Measurements from ENCODE around the gene TSEN15. TPM values are rescaled to one million over a fixed set of nuclear protein-coding genes. Genes with fewer than 3 reads are reported as not detected.
"Not testable (repeated sequence)": the region's sequence is repeated elsewhere in the genome, so short reads cannot be mapped to it uniquely, and the experiment has no call there.

The TSEN15 gene
- total RNA-seq, 1 experiment from 2014 or later = 54.3 TPM

GRCh38 chr1:184053881-184054280 lies 2.4 kb downstream of the TSEN15 start:
- DNase-seq (ENCODE audit: low read depth) = no peak

- peak; percentile 66 for DNase-seq (ENCODE audit: low read depth)
These were observed 5.5 kb downstream of the TSEN15 start for GRCh38 chr1:184056921-184057555.

- no peak for DNase-seq (ENCODE audit: low read depth)
These were observed 8.4 kb downstream of the TSEN15 start for GRCh38 chr1:184059887-184060286.

- no peak for DNase-seq (ENCODE audit: low read depth)
These were observed 8.8 kb downstream of the TSEN15 start for GRCh38 chr1:184060316-184060715.

- DNase-seq (ENCODE audit: low read depth) = no peak
These were observed 10.0 kb downstream of the TSEN15 start for GRCh38 chr1:184061396-184062003.

GRCh38 chr1:184062640-184063286 lies 11.2 kb downstream of the TSEN15 start:
- DNase-seq (ENCODE audit: low read depth) = no peak

GRCh38 chr1:184065559-184065958 lies 14.0 kb downstream of the TSEN15 start:
- DNase-seq (ENCODE audit: low read depth) = no peak

- no peak for DNase-seq (ENCODE audit: low read depth)
These were observed 16.8 kb downstream of the TSEN15 start for GRCh38 chr1:184068354-184068753.

- DNase-seq (ENCODE audit: low read depth) = no peak
These were observed 18.1 kb downstream of the TSEN15 start for GRCh38 chr1:184069675-184070074.

- DNase-seq (ENCODE audit: low read depth) = no peak
These were observed 20.8 kb downstream of the TSEN15 start for GRCh38 chr1:184072376-184072775.

- DNase-seq (ENCODE audit: low read depth) = no peak
These were observed 22.9 kb downstream of the TSEN15 start for GRCh38 chr1:184074383-184074782.

- peak; percentile 58 for DNase-seq (ENCODE audit: low read depth)
These were observed 23.8 kb downstream of the TSEN15 start for GRCh38 chr1:184075055-184076029.

GRCh38 chr1:184078564-184079249 lies 27.2 kb downstream of the TSEN15 start:
- no peak for DNase-seq (ENCODE audit: low read depth)

GRCh38 chr1:184080309-184080708 lies 28.8 kb downstream of the TSEN15 start:
- no peak for DNase-seq (ENCODE audit: low read depth)

- DNase-seq (ENCODE audit: low read depth) = no peak
These were observed 31.2 kb downstream of the TSEN15 start for GRCh38 chr1:184082541-184083415.

GRCh38 chr1:184085667-184086066 lies 34.1 kb downstream of the TSEN15 start:
- no peak for DNase-seq (ENCODE audit: low read depth)

GRCh38 chr1:184088037-184088436 lies 36.5 kb downstream of the TSEN15 start:
- DNase-seq (ENCODE audit: low read depth) = no peak

GRCh38 chr1:184093071-184093470 lies 41.5 kb downstream of the TSEN15 start:
- no peak for DNase-seq (ENCODE audit: low read depth)

- DNase-seq (ENCODE audit: low read depth) = no peak
These were observed 44.5 kb downstream of the TSEN15 start for GRCh38 chr1:184096005-184096404.

- DNase-seq (ENCODE audit: low read depth) = not testable (repeated sequence)
These were observed 45.0 kb downstream of the TSEN15 start for GRCh38 chr1:184096580-184096979.

Data from RPMI7951 (cell line).